D721Med (cell line): Measurements from ENCODE around the gene TMEM145.

Experiments used
- DNase-seq: peaks from one replicate; pipeline ENCODE4 v3.0.0; 2011; ENCODE audit warnings: low spot score; ENCODE audit not compliant: insufficient read length
- FAIRE-seq: peaks from 2 replicates; lab custom pipeline; 2011; peaks lifted over from hg19 to GRCh38; lab: Jason Lieb, UNC
- CTCF ChIP-seq: IDR thresholded peaks from 2 replicates; pipeline ENCODE4 v1.5.1; 2012; ENCODE audit warnings: mild to moderate bottlenecking, control low read depth; ENCODE audit not compliant: insufficient read depth; ENCODE audit errors: missing control alignments

TMEM145 gene

GRCh38 chr19:42348211-42348610 lies 35.1 kb downstream of the TMEM145 start:
- no peak for TF ChIP-seq CTCF
- no peak for FAIRE-seq

GRCh38 chr19:42349378-42350107 lies 36.4 kb downstream of the TMEM145 start:
- DNase-seq, result no peak
- TF ChIP-seq CTCF, result no peak
- FAIRE-seq, result no peak

More at GRCh38 chr19:42348211-42348610, 35.1 kb downstream of the TMEM145 start:
- no peak for DNase-seq

GRCh38 chr19:42350417-42350816 lies 37.3 kb downstream of the TMEM145 start:
- no peak for TF ChIP-seq CTCF
- DNase-seq (no peak), FAIRE-seq (no peak)

GRCh38 chr19:42351079-42351735 lies 38.1 kb downstream of the TMEM145 start:
- FAIRE-seq (no peak), DNase-seq (no peak)
- TF ChIP-seq CTCF, result no peak

- DNase-seq (no peak), FAIRE-seq (no peak)
- no peak for TF ChIP-seq CTCF
Measured at GRCh38 chr19:42352301-42353259, 39.5 kb downstream of the TMEM145 start.

- FAIRE-seq (no peak), DNase-seq (no peak)
- no peak for TF ChIP-seq CTCF
Measured at GRCh38 chr19:42353341-42354015, 40.4 kb downstream of the TMEM145 start.
